HCT116 (cell line): Measurements from ENCODE around the gene SUPT4H1.

Experiments
- CEBPB ChIP-seq: IDR thresholded peaks from 2 replicates; pipeline ENCODE4 v1.6.1; 2012; ENCODE audit warnings: low read depth
- POLR2A ChIP-seq: IDR thresholded peaks from 2 replicates; pipeline ENCODE4 v1.7.0; 2011; ENCODE audit warnings: borderline replicate concordance; ENCODE audit not compliant: insufficient read depth, insufficient read length; ENCODE audit errors: extremely low read depth
- TF ChIP-seq, protein P1 (sequence below), 3 experiments: fragments of 200-600 bp in 1 of 3; sonication (generic) in 1 of 3; IDR thresholded peaks in 2 of 3; conservative IDR thresholded peaks in 1 of 3; 2 replicates each; pipeline ENCODE4 v1.5.1; 2012 to 2017; ENCODE audit warnings: low read depth in 2 of 3, low read length in 2 of 3, antibody characterized with exemption in 1 of 3, borderline replicate concordance in 1 of 3, control low read depth in 1 of 3, mild to moderate bottlenecking in 1 of 3, mixed read lengths in 1 of 3, mixed run types in 1 of 3, moderate library complexity in 1 of 3; ENCODE audit not compliant: insufficient read depth in 1 of 3

DNA sequence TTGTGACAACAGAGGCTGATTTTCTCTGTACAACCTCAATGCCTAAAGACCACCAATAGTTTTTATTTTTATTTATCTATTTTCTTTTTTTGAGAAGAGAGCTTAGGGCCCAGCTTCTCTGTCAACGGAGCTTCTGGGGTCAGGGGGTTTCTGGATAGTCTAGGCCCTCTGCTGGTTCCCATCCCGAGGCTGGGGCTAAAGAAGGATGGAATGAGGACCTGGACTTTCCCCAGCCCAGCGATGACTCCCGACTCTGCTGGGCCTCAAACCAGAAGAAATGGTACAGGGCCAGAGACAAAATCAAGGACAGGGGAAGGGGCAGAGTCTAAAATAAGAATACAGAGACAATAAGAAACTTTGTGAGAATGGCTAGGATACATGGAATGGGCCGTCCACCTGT lies 17.7 kb downstream of the SUPT4H1 start:
- TF ChIP-seq CEBPB (no peak), POLR2A (no peak)
- TF ChIP-seq, protein P1, sequence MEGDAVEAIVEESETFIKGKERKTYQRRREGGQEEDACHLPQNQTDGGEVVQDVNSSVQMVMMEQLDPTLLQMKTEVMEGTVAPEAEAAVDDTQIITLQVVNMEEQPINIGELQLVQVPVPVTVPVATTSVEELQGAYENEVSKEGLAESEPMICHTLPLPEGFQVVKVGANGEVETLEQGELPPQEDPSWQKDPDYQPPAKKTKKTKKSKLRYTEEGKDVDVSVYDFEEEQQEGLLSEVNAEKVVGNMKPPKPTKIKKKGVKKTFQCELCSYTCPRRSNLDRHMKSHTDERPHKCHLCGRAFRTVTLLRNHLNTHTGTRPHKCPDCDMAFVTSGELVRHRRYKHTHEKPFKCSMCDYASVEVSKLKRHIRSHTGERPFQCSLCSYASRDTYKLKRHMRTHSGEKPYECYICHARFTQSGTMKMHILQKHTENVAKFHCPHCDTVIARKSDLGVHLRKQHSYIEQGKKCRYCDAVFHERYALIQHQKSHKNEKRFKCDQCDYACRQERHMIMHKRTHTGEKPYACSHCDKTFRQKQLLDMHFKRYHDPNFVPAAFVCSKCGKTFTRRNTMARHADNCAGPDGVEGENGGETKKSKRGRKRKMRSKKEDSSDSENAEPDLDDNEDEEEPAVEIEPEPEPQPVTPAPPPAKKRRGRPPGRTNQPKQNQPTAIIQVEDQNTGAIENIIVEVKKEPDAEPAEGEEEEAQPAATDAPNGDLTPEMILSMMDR (IDR thresholded peaks at IDR 0.05 in 2 of 3, conservative IDR thresholded peaks at IDR 0.05 in 1 of 3; ENCODE audit: borderline replicate concordance in 1 of 3, insufficient read depth in 1 of 3, low read depth in 2 of 3, low read length in 2 of 3): no peak
